Ecto neural progenitor cell (in vitro differentiated cells): ENCODE results near the gene USP33.
"Not testable (repeated sequence)": the region's sequence is repeated elsewhere in the genome, so short reads cannot be mapped to it uniquely, and the experiment has no call there.

ENCODE experiments used
- DNase-seq: peaks from one replicate; pipeline ENCODE4 v3.0.0-alpha.2; 2018; ENCODE audit warnings: low spot score

The USP33 gene

DNA sequence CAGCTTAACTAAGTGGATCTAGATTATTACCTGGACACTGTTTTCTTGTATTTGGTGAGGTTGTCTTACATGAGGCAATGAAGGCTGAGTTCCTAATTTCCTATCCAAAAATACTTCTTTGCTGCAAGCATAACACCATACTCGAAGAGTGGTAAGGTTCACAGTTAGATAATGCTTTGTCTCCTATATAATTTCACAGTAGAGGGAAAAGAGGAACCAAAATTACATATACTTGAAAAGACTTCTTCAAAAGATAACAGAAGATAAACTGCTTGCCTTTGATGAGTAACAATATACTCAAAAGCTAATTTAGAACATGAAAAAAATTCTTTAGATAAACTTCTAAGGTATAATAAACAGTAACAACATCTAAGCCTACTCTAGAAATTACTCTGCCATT is 20.4 kb downstream of the USP33 start:
- DNase-seq, result no peak

DNA sequence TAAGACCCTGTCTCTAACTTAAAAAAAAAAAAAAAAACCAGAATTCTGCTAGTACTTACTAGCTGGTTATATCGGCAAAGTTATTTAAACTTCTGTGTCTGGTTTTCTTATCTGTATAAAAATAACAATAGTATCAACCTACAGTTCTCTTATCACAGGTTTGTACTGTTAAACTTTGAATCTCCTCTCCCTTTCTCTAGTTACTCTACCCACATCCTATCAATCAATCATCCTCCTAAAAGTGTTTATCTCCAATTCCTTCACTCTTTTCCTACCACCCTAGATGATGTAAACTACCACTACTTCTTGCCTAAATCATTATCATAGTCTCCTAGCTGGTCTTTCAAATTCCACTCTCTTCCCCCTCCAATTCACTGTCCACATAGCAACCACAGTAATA is 27.6 kb downstream of the USP33 start:
- DNase-seq, result no peak

DNA sequence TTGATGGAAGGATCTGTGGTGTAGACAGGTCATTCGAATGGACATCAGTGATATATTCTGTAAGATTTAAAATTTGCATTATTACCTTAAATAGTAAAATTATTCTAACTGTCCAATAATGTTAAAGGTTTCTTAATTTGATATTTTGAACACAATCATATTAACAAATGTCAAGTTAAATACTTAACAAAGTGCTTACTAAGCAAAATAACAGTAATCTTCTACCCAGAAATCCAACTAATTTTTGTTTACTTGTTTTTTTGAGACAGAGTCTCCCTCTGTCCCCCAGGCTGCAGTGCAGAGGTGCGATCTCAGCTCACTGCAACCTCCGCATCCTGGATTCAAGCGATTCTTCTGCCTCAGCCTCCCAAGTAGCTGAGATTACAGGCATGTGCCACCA is 33.9 kb downstream of the USP33 start:
- no peak for DNase-seq

DNA sequence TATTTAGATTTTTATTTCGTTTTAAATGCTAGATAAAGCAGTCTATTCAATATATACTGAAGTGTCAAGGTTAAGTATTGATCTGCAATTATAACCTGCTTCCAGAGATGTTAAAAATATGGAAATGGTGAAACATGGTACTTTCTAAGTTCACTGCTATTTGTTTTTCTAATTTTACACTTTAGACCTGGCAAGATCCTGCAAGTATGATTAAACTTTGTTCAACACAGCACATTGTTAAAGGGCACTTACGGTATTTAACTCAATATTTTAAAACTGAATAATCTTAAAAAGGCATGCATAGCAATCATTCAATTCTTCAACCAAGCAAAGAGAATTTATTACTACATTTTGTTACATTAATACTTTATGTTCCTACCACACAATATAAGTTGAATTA is 41.5 kb downstream of the USP33 start:
- DNase-seq, result no peak

DNA sequence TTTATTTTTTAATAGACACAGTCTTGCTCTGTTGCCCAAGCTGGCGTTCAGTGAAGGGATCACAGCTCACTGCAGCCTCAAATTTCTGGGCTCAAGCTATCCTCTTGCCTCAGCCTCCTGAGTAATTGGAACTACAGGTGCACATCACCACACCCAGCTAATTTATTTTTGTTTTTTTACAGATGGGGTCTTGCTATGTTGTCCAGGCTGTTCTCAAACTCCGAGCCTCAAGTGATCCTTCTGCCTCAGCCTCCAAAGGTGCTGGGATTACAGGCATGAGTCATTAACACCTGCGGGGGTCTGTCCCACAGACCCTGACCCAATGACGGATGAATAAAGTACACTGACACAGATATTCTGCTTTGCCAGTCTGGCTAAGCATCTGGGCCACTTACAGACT is 43.6 kb downstream of the USP33 start:
- no peak for DNase-seq

DNA sequence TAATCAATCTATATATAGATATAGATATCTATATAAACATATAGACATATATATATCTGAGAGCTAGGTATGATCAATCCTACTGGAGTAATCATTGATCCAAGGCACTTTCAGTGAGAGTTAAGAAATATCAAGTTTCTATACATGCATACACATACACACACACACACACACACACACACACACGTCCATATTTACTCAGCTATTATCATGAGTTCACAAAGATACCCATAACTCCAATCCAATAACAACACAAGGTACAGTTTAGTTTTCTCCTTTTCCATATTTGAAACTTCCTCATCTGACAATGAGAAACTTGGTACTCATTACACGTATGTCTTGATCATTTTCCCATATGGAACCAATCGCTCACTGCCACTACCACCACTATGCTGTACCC is 49.9 kb downstream of the USP33 start:
- no peak for DNase-seq

DNA sequence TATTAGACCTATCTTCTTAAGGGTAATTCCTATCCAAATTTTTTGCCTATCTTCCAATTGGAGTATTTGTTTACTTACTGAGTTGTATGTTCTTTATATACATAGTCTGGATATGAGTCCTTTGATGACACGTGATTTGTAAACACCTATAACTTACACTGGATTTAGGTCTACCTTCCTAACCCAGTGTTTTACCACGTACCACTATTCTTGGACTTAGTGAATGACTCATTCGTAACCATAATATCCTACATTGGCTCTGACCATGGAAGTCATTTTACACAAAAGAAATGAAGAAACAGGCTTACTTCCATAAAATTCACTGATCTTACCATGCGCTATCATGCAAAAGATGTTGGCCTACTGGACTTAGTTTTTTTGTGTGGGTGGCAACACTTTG is 53.3 kb downstream of the USP33 start:
- DNase-seq, result no peak

DNA sequence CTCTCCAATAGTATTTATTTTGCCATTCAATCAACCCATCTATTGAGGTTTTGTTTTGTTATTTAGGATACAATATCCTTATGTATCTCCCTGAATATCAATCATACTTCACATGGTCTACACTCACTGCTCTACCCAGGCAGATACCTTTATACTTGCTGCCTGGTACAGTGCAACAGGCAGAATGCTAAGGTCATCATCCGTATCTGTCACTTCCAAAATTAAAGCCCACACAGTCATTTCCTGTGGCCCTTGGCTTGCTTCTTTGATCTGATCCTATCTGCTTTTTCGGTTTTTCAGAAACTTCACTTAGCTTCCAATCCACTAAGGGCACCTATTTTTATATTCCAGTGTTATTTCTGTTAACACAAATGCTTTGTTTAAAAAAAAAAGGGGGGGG is 54.9 kb downstream of the USP33 start:
- no peak for DNase-seq

DNA sequence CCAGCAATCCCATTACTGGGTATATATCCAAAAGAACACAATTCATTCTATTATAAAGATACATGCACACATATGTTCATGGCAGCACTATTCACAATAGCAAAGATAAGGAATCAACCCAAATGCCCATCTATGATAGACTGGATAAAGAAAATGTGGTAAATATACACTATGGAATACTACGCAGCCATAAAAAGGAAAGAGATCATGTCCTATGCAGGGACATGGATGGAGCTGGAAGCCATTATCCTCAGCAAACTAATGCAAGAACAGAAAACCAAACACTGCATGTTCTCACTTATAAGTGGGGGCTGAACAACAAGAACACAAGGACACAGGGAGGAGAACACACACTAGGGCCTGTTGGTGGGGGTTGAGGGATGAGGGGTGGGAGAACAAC is 60.0 kb downstream of the USP33 start:
- DNase-seq, result not testable (repeated sequence)

DNA sequence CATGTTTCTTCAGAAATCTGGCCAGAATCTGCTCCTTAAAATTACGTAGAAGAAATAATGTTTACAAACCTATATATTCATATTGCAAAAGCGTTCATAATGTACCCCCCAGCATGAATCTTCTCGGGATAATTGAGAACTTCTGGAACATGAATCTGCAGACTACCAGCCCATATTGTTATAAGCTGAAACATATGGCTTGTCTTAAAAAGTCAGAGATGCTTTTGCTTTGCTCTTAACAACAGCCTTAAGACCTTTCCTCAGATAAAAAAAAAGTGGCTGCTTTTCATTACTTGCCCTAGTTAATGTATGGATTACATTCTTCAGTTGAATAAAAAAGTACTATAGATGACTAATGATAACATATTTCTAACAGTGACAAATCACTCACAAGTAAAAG is 62.2 kb downstream of the USP33 start:
- DNase-seq, result no peak

DNA sequence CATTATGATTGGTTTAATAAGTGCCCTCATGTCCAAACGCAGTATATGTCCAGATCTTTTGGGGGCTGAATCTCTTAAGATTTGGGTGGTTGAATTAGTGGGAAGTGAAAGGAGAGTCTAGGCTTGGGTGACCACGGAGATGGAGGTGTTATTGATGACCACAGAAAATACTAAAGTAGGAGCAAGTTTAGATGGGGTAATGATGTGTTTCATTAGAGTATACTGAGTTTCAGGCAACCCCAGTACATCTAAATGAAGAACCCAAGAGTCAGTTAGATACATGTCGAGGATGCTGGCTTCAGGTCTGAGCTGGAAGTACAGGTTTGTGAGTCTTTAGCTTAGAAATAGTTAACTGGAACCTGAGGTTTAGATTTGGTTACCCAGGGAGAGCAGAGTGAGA is 70.7 kb downstream of the USP33 start:
- no peak for DNase-seq

DNA sequence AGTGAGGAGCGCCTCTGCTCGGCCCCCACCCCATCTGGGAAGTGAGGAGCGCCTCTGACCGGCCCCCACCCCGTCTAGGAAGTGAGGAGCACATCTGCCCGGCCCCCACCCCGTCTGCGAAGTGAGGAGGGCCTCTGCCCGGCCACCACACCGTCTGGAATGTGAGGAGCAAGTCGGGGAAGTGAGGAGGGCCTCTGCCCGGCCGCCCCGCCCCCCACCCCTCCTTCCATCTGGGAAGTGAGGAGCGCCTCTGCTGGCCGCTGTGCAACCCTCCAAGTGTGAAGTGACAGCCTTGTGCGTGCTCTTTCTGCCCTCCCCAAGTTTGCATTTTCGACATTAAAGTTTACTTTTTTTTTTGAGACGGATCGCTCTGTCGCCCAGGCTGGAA is 72.1 kb downstream of the USP33 start:
- DNase-seq, result peak; percentile 87

DNA sequence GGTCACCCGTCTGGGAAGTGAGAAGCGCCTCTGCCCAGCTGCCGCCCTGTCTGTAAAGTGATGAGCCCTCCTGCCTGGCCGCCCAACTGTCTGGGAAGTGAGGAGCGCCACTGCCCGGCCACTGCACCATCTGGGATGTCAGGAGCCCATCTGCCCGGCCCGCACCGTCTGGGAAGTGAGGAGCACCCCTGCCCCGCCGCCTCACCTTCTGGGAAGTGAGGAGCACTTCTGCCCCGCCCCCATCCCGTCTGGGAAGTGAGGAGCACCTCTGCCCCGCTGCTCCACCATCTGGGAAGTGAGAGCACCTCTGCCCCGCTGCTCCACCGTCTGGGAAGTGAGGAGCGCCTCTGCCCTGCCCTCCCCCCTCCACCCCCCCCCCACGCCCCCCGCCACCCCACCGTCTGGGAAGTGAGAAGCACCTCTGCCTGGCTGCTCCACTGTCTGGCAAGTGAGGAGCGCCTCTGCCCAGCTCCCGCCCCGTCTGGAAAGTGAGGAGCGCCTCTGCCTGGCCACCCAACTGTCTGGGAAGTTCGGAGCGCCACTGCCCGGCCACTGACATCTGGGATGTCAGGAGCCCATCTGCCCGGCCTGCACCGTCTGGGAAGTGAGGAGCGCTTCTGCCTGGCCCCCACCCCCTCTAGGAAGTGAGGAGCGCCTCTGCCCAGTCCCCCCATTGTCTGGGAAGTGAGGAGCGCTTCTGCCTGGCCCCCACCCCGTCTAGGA is 72.7 kb downstream of the USP33 start:
- no peak for DNase-seq

DNA sequence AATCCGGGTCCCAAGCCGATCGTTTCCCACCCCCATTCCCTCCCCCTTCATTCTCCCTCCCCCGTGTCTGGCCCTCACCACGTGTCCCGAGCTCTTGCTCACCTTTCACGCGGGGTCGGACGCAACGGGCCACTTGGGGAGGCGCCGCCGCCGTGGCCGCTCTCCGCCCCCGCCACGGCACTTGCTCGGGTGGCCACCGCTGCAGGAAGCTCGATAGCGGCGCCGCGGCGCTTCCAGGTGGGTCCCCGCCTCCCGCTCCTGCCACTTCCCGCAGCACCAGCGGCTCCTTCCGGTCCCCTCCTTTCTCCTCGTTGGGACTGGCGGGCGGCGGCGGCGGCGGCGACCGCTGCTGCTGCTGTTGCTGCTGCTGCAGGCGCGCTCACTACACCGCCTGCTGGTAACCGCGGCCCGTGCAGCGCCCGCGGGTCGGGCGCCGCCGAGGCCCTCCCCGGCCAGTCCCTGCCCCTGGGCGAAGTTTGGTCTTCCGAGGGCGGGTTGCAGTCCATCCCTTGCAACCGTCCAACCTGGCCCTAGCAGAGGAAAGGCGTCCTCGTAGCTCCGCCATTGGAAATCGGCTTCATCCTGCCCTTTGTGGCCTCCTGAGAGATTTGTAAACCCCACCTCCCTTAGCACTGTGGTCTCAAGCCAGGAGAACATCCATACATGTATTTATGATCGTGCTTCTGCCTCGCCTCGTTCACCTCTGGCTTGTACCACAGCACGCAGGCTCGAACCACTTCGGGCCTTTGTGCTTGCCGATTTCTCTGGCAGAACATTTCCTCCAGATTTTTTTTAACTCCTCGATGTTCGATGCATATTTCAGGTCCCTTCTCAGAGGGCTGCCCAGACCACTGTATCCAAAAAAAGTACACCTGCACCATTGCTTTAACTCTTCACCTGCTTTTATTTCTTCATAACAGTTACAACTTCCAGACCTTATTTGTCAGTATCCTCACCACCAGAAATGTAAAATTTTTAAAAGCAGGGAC is 76.2 kb downstream of the USP33 start:
- DNase-seq, result peak; percentile 96

DNA sequence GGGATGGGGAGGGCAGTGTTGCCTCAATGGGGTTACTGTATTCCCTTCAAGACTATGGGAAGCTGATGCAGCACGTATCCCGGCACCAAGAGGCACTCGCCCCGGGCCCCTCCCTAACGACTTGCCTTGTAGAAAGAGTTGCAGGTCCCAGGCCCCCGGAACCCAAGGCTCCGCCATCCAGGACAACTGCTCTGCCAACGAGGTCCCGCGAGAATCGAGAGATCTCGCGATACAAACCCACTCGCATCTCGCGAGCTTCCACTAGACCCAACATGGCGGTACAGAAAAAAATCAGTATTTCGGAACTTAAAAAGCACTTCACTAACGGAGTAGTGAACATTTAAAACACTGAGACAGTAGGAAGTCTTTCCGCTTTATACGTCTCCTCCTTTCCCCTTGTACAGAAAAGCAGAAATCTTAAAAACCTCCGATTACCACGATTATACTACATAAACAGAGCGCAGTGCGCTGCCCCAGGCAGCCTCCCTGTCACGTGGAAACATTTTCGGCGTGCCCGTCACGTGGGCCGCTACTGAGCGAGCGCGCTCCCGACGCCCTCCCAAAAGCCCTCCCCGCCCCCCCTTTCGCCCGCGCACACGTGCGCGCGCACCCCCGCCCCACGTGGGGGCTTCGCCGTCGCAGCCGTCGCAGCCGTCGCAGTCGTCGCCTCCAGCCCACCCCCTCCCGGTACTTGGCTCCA is 77.0 kb downstream of the USP33 start, which contains the start of gene ZZZ3:
ZZZ3 (minus strand) TSS at position 199 of the 700 bp plus-strand sequence. CDS start 49,304 bp downstream, outside the sequence.
- peak; percentile 92 for DNase-seq

DNA sequence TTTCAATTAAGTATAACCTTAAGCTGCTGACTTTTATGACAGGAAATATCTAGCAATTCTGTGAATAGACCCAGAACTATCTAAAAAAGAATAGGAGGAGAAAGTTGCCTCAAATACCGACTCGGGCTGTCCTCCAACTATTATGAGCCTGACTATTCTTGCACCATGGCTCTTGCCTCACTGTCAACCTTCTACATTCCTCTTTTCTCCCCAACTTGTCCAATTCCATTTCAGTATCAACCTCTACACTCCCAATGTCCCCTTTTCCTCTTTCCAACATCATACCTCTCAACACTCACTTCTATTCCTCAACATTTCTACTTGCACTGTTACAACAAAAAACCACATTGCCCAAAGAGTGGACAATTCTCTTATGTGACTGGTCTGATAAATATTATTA is 79.5 kb downstream of the USP33 start:
- no peak for DNase-seq

DNA sequence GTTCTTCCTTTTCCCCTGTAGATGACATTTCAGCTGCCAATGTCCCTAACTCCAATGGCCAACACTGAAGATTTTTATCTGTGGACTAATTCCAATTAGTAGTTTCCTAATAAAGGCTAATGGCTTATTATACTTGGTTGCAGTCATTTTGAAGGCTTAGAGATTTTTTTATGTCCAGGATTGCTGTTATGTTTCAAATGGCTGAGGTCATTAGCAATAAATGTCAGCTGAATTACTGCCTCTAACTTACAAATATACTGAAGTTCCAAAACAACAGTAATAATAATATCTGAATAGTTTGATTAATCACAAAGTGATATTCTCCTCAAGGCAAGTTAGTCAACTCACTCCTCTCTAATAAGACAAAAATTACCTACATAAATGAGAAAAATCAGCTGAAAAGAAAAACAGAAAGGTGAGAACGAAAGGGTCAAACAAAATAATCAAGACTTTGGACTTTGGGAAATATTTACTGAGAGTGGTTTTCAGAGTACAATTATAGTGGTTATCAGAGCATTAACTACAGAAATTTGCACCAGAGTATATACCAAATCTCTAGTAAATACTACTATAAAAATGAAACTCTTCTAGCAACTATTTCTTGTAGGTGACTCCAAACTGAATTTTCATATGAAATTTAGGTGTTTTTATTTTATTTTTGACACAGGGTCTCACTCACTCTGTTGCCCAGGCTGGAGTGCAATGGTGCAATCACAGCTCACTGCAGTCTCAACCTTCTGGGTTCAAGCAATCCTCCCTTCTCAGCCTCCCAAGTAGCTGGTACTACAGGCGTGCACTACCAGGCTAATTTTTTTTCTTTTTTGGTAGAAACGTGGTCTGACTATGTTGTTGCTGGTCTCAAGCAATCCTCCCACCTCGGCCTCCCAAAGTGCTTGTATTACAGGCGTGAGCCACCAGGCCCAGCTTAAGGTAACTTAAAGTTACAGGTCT is 80.7 kb downstream of the USP33 start:
- DNase-seq, result no peak

DNA sequence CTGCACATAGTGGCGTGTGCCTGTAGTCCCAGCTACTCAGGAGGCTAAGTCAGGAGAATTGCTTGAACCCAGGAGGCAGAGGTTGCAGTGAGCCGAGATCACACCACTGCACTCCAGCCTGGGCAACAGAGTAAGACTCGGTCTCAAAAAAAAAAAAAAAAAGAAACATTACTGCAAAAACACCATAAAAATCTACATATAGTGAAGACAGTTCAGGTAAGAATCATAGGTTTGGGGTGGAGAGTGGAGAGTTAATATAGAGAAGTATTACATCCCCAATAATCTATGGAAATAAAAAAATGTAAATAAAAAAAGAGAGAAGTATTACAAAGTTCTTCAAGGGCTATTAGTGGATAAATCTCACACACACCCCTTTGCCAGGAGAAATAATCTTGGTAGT is 84.8 kb downstream of the USP33 start:
- DNase-seq, result not testable (repeated sequence)

DNA sequence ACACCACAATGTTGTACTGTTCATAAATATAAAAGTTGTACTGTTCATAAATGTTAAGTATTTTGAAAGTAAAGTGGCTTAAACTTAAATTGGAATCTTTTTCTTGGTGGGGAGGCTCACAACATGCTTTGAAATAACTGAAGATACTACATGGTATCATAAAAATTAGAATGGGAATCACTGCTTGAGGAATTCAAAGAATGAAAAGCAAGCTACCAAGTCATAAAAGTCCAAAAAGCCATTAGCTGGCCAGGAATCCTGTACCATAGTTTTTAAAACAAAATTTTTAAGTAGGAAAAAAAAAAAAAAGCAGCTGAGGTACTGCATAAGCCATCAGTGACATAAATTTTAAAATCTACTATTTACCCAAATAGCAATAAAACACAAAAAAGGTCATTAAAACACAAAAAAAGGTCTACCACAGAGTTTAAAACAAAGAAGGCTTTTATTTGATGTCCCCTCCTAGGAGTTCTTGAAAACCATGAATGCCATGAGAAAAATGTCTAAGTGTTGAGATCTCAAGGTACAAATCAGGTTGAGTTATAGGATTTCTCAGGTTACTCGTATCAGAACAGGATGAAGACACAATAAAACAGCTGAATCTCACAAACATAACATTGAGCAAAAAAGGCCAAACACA is 85.8 kb downstream of the USP33 start:
- DNase-seq, result no peak

DNA sequence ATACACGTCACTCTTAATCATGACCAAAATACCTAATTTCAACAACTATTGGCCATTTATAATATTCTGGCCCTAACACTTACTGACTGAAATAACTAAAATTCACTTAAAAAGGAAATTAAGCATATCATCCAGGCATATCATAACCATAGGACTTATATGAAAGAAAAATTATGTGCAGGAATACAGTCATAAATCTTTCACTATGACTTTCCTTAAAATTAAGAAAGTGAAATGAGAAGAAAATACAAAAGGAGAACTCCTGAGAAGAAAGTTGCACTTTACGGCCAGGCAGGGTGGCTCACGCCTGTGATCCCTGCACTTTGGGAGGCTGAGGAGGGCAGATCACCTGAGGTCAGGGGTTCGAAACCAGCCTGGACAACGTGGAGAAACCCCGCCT is 86.6 kb downstream of the USP33 start:
- DNase-seq, result no peak

DNA sequence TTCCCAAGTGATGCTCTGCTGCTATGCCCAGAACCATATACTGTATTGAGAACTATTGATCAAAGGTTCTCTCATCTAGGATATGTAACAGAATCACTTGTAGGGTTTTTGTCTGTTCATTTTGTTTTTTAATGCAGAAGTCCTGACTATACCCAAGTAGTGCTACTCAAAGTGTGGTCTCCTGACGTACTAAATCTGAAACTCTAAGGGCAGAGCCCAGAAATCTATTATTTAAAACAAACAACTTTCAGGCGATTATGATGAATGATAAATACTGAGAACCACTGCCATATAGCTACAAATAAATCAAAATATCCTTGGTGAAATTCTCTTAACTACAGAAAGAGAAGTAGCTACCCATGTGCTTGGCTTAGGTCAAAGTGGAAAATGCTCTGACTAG is 87.3 kb downstream of the USP33 start:
- no peak for DNase-seq
